HepG2 (cell line): Measurements from ENCODE around the gene ERBB4. TPM values are rescaled to one million over a fixed set of nuclear protein-coding genes. Genes with fewer than 3 reads are reported as not detected.

ENCODE experiments used
- ATAC-seq: fragments of 200-7000 bp; cut with Tn5 transposase; 3 replicates; pipeline ENCODE4 v1.9.1; 2020; ENCODE audit warnings: mild to moderate bottlenecking, moderate library complexity
- BruUV-seq: library from RNA; stranded (reverse); fragments of 400-500 nt; replicated peaks from 2 replicates; lab custom pipeline; 2021; lab: Mats Ljungman, UMichigan
- CTCF ChIA-PET: fragments of 300-600 bp; formaldehyde crosslinking; extraction: SDS; loops from one replicate; lab custom pipeline; 2021; ENCODE audit warnings: low total read pairs, inconsistent platforms, low intra/inter-chr PET ratio; lab: Yijun Ruan, JAX
- POLR2A ChIA-PET: fragments of 350-600 bp; sonication (Branson Sonifier 250); formaldehyde crosslinking; loops from one replicate; lab custom pipeline; 2020; ENCODE audit warnings: antibody characterized with exemption, inconsistent platforms; lab: Yijun Ruan, JAX
- DNase-seq: peaks from one replicate; pipeline ENCODE4 v3.0.0-alpha.2; 2015; ENCODE audit warnings: low spot score
- FAIRE-seq: peaks from 3 replicates; lab custom pipeline; 2011; peaks lifted over from hg19 to GRCh38; lab: Jason Lieb, UNC
- H2AFZ ChIP-seq: one replicate; pipeline ENCODE4 v1.6.1; 2011; ENCODE audit warnings: low read length, inconsistent platforms
- H3K27ac ChIP-seq: fragments of 300-600 bp; 3 replicates; pipeline ENCODE4 v1.8.0; 2011; ENCODE audit warnings: mixed run types, mild to moderate bottlenecking, mixed read lengths, low read length, inconsistent platforms; ENCODE audit not compliant: insufficient read depth; ENCODE audit errors: extremely low read length
- H3K27me3 ChIP-seq, 2 experiments: fragments of 200-600 bp in 1 of 2; 2 replicates in 1 of 2; 3 replicates in 1 of 2; pipeline versions ENCODE4 v1.6.0 to v1.8.0; 2011; ENCODE audit warnings: low read length in 2 of 2, mild to moderate bottlenecking in 2 of 2, moderate library complexity in 2 of 2, inconsistent platforms in 1 of 2; ENCODE audit not compliant: insufficient read depth in 2 of 2, control insufficient read depth in 1 of 2
- H3K36me3 ChIP-seq, 2 experiments: fragments of 200-600 bp in 1 of 2; replicated peaks in 1 of 2; 2 replicates in 1 of 2; 3 replicates in 1 of 2; pipeline versions ENCODE4 v1.5.1 to v1.8.0; 2011; ENCODE audit warnings: low read length in 2 of 2, inconsistent platforms in 1 of 2; ENCODE audit not compliant: insufficient read depth in 2 of 2, control insufficient read depth in 1 of 2
- H3K4me1 ChIP-seq: 2 replicates; pipeline ENCODE4 v1.5.1; 2012; ENCODE audit warnings: low read length, inconsistent platforms; ENCODE audit not compliant: insufficient read depth
- H3K4me2 ChIP-seq: 2 replicates; pipeline ENCODE4 v1.6.0; 2011; ENCODE audit warnings: low read depth, low read length, inconsistent platforms
- H3K4me3 ChIP-seq, 3 experiments: fragments of 200-600 bp in 1 of 3; sonication (generic), shearing (Covaris generic) in 1 of 3; replicated peaks in 1 of 3; 2 replicates each; pipeline ENCODE4 v1.5.1; 2011 to 2016; ENCODE audit warnings: low read length in 3 of 3, inconsistent platforms in 2 of 3, low read depth in 2 of 3, mild to moderate bottlenecking in 2 of 3, control low read depth in 1 of 3, mixed read lengths in 1 of 3; ENCODE audit not compliant: insufficient read depth in 1 of 3
- H3K79me2 ChIP-seq: one replicate; pipeline ENCODE4 v1.6.1; 2011; ENCODE audit warnings: low read length, inconsistent platforms; ENCODE audit not compliant: insufficient read depth
- H3K9ac ChIP-seq: 2 replicates; pipeline ENCODE4 v1.6.0; 2011; ENCODE audit warnings: mild to moderate bottlenecking, low read depth, low read length, inconsistent platforms; ENCODE audit not compliant: insufficient read depth
- H3K9me3 ChIP-seq: 2 replicates; pipeline ENCODE4 v1.5.1; 2012; ENCODE audit warnings: mild to moderate bottlenecking, low read length
- H4K20me1 ChIP-seq: 2 replicates; pipeline ENCODE4 v1.6.0; 2011; ENCODE audit warnings: inconsistent platforms, mild to moderate bottlenecking, low read length, moderate library complexity; ENCODE audit not compliant: insufficient read depth
- GABPB1 ChIP-seq: IDR thresholded peaks from 2 replicates; pipeline ENCODE4 v1.6.1; 2016; ENCODE audit warnings: mild to moderate bottlenecking, missing genetic modification reagents, moderate library complexity, missing compliant biosample characterization
- ISL2 ChIP-seq: sonication (generic); formaldehyde crosslinking; IDR thresholded peaks from 2 replicates; pipeline ENCODE4 v1.5.0; 2020; ENCODE audit warnings: missing genetic modification reagents
- KLF11 ChIP-seq: IDR thresholded peaks from 2 replicates; pipeline ENCODE4 v1.6.1; 2016; ENCODE audit warnings: missing compliant biosample characterization
- MATR3 ChIP-seq: sonication (generic); formaldehyde crosslinking; IDR thresholded peaks from 2 replicates; pipeline ENCODE4 v1.4.0; 2020; ENCODE audit warnings: missing genetic modification reagents
- NCOA1 ChIP-seq: sonication (generic); formaldehyde crosslinking; IDR thresholded peaks from 2 replicates; pipeline ENCODE4 v1.9.0; 2021; ENCODE audit warnings: missing genetic modification reagents
- POGZ ChIP-seq: sonication (generic); formaldehyde crosslinking; IDR thresholded peaks from 2 replicates; pipeline ENCODE4 v1.4.0; 2020; ENCODE audit warnings: mild to moderate bottlenecking, missing genetic modification reagents
- RBFOX2 ChIP-seq: fragments of 200-400 bp; formaldehyde crosslinking; IDR thresholded peaks from 2 replicates; pipeline ENCODE4 v1.6.1; 2017; ENCODE audit warnings: low read depth, mild to moderate bottlenecking, low read length
- SOX6 ChIP-seq, 2 experiments: fragments of 450-650 bp in 1 of 2; sonication (generic) in 1 of 2; formaldehyde crosslinking in 1 of 2; IDR thresholded peaks; 2 replicates each; pipeline versions ENCODE4 v1.4.0 to v1.6.1; 2017 to 2020; ENCODE audit warnings: antibody characterized with exemption in 1 of 2, mild to moderate bottlenecking in 1 of 2, missing genetic modification reagents in 1 of 2
- ZFP82 ChIP-seq: sonication (generic); formaldehyde crosslinking; IDR thresholded peaks from 2 replicates; pipeline ENCODE4 v1.5.1; 2020; ENCODE audit warnings: mild to moderate bottlenecking, missing genetic modification reagents, borderline replicate concordance
- ZNF350 ChIP-seq: sonication (generic); formaldehyde crosslinking; IDR thresholded peaks from 2 replicates; pipeline ENCODE4 v1.4.0; 2020; ENCODE audit warnings: mild to moderate bottlenecking, low read depth, missing genetic modification reagents, borderline replicate concordance
- ZNF446 ChIP-seq: sonication (generic); formaldehyde crosslinking; IDR thresholded peaks from 2 replicates; pipeline ENCODE4 v1.5.0; 2020; ENCODE audit warnings: mild to moderate bottlenecking, missing genetic modification reagents
- WGBS: methylation state at CpG from one replicate; pipeline ENCODE4 v1.1.6; 2017; ENCODE audit warnings: low lambda C conversion rate; 5-methylcytosine and 5-hydroxymethylcytosine counted together
- in situ Hi-C: cut with HindIII; loops from 2 replicates; pipeline ENCODE4 v1.10.0; 2017; ENCODE audit warnings: low pct_unique_long_range_greater_than_20kb; ENCODE audit not compliant: extremely low pct_ligation_motif_present
- intact Hi-C: fragments of 100-400 bp; cut with micrococcal nuclease; formaldehyde crosslinking; loops from one replicate; pipeline ENCODE4 v1.10.0; 2022; ENCODE audit not compliant: unreplicated experiment
- polyA plus RNA-seq, 8 experiments: library from polyadenylated mRNA; depleted of rRNA in 3 of 8; stranded (reverse) in 7 of 8; unstranded in 1 of 8; fragments of >200 nt; fragmentation: Illumina TruSeq in 4 of 8; extraction: Trizol in 4 of 8; gene quantifications; 2 replicates each; pipeline versions ENCODE4 v1.2.1 to v1.2.3, GENCODE V29; 2011 to 2016; ENCODE audit warnings: low read depth in 4 of 8, missing spikeins in 1 of 8, mixed read lengths in 1 of 8; ENCODE audit not compliant: insufficient read depth in 1 of 8
- total RNA-seq, 5 experiments: library from RNA; depleted of rRNA; stranded (reverse); fragments of >200 nt; fragmentation: Illumina TruSeq; extraction: Trizol; gene quantifications; 2 replicates each; pipeline ENCODE4 v1.2.3, GENCODE V29; 2016; ENCODE audit warnings: low read depth in 1 of 5
- TF ChIP-seq, protein P1 (sequence below): IDR thresholded peaks from 2 replicates; pipeline ENCODE4 v1.6.1; 2016; ENCODE audit warnings: control low read depth
- TF ChIP-seq, protein P2 (sequence below): fragments of 450-650 bp; IDR thresholded peaks from 2 replicates; pipeline ENCODE4 v1.6.1; 2017; ENCODE audit warnings: mild to moderate bottlenecking
- TF ChIP-seq, protein P3 (sequence below): IDR thresholded peaks from 2 replicates; pipeline ENCODE4 v1.6.1; 2016; ENCODE audit warnings: low read depth, missing genetic modification reagents, missing compliant biosample characterization

Gene ERBB4
- total and polyA plus RNA-seq, 2 of the 13 experiments (the other 11 are each of a cell fraction or from before 2014, with no cell fraction given): not detected

DNA sequence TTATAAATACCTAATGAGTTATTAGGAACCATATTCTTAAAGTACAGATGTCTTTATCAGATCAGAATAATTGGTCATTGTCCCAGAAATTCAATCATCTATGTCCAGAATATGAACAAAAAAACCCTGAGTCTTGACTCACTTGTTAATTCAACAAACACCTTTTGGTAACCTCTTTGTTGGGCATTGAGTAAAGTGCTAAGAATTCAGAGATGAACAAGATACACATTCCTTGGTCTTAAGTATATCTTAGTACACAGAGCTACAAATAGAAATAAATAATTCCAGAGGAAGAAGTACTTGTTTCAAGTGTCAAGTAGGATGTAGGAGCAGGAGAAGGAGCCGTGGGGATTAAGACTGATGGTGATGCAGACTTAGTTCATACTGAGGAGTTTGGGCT lies 1184.1 kb downstream of the ERBB4 start (continued):
- TF ChIP-seq, protein P1, sequence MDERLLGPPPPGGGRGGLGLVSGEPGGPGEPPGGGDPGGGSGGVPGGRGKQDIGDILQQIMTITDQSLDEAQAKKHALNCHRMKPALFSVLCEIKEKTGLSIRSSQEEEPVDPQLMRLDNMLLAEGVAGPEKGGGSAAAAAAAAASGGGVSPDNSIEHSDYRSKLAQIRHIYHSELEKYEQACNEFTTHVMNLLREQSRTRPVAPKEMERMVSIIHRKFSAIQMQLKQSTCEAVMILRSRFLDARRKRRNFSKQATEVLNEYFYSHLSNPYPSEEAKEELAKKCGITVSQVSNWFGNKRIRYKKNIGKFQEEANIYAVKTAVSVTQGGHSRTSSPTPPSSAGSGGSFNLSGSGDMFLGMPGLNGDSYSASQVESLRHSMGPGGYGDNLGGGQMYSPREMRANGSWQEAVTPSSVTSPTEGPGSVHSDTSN (CRISPR knock-in tag): no peak
- TF ChIP-seq GABPB1 (CRISPR knock-in tag) (no peak), ZNF350 (no peak), ZNF446 (CRISPR knock-in tag) (no peak), ZFP82 (CRISPR knock-in tag) (no peak), POGZ (CRISPR knock-in tag) (no peak), RBFOX2 (no peak)
- TF ChIP-seq, all 625 proteins: peak for 0

DNA sequence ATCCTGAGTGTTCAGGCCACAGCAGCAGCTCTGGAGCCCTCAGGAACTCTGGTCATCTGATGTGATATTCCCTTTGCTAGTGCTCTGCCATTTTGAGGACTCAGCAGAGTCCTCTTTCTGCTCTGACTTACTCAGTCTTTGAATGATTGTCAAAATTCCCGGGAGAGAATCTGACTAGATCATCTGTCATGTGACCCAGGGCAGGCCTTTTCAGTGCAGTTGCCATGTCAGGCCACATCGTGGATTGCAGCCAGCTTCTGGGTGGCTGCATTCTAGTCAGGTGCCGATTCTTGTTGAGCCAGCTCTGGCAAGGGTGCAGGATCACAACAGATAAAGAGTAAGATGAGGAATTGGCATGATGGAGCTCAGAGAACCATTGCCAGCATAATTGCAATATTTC lies 1186.6 kb downstream of the ERBB4 start:
- no peaks in the 10 kb centered on the region for H3K36me3 ChIP-seq
- FAIRE-seq: no peak
- H3K9me3 ChIP-seq: no peaks in the 10 kb centered on the region
- no peaks in the 10 kb centered on the region for H4K20me1 ChIP-seq
- no peak overlapping the region for H3K27ac ChIP-seq
- no peaks in the 10 kb centered on the region for H3K27me3 ChIP-seq
- ChIA-PET POLR2A (no interaction called here), CTCF (no interaction called here)
- no peak overlapping the region for H3K9ac ChIP-seq
- in situ Hi-C loops (no loop called here), intact Hi-C loops (no loop called here)
- H3K4me2 ChIP-seq: no peak overlapping the region
- no peaks in the 10 kb centered on the region for H3K79me2 ChIP-seq
- DNase-seq: no peak
- no peak overlapping the region for H3K4me3 ChIP-seq
- BruUV-seq: no TSS peak
- no peaks in the 10 kb centered on the region for H3K4me1 ChIP-seq
- H2AFZ ChIP-seq: no peak overlapping the region
- no peak for ATAC-seq
- WGBS: 0% methylated on average over 3 of the region's 3 CpGs
- no peak for TF ChIP-seq NCOA1 (CRISPR knock-in tag)
- TF ChIP-seq, protein P2, sequence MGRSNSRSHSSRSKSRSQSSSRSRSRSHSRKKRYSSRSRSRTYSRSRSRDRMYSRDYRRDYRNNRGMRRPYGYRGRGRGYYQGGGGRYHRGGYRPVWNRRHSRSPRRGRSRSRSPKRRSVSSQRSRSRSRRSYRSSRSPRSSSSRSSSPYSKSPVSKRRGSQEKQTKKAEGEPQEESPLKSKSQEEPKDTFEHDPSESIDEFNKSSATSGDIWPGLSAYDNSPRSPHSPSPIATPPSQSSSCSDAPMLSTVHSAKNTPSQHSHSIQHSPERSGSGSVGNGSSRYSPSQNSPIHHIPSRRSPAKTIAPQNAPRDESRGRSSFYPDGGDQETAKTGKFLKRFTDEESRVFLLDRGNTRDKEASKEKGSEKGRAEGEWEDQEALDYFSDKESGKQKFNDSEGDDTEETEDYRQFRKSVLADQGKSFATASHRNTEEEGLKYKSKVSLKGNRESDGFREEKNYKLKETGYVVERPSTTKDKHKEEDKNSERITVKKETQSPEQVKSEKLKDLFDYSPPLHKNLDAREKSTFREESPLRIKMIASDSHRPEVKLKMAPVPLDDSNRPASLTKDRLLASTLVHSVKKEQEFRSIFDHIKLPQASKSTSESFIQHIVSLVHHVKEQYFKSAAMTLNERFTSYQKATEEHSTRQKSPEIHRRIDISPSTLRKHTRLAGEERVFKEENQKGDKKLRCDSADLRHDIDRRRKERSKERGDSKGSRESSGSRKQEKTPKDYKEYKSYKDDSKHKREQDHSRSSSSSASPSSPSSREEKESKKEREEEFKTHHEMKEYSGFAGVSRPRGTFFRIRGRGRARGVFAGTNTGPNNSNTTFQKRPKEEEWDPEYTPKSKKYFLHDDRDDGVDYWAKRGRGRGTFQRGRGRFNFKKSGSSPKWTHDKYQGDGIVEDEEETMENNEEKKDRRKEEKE: no peak
- TF ChIP-seq MATR3 (CRISPR knock-in tag): no peak
- TF ChIP-seq KLF11 (CRISPR knock-in tag): no peak
- no peak for TF ChIP-seq SOX6 (IDR thresholded peaks at IDR 0.05)
- no peak for TF ChIP-seq SOX6 (CRISPR knock-in tag; IDR thresholded peaks at IDR 0.05)
- TF ChIP-seq, protein P3, sequence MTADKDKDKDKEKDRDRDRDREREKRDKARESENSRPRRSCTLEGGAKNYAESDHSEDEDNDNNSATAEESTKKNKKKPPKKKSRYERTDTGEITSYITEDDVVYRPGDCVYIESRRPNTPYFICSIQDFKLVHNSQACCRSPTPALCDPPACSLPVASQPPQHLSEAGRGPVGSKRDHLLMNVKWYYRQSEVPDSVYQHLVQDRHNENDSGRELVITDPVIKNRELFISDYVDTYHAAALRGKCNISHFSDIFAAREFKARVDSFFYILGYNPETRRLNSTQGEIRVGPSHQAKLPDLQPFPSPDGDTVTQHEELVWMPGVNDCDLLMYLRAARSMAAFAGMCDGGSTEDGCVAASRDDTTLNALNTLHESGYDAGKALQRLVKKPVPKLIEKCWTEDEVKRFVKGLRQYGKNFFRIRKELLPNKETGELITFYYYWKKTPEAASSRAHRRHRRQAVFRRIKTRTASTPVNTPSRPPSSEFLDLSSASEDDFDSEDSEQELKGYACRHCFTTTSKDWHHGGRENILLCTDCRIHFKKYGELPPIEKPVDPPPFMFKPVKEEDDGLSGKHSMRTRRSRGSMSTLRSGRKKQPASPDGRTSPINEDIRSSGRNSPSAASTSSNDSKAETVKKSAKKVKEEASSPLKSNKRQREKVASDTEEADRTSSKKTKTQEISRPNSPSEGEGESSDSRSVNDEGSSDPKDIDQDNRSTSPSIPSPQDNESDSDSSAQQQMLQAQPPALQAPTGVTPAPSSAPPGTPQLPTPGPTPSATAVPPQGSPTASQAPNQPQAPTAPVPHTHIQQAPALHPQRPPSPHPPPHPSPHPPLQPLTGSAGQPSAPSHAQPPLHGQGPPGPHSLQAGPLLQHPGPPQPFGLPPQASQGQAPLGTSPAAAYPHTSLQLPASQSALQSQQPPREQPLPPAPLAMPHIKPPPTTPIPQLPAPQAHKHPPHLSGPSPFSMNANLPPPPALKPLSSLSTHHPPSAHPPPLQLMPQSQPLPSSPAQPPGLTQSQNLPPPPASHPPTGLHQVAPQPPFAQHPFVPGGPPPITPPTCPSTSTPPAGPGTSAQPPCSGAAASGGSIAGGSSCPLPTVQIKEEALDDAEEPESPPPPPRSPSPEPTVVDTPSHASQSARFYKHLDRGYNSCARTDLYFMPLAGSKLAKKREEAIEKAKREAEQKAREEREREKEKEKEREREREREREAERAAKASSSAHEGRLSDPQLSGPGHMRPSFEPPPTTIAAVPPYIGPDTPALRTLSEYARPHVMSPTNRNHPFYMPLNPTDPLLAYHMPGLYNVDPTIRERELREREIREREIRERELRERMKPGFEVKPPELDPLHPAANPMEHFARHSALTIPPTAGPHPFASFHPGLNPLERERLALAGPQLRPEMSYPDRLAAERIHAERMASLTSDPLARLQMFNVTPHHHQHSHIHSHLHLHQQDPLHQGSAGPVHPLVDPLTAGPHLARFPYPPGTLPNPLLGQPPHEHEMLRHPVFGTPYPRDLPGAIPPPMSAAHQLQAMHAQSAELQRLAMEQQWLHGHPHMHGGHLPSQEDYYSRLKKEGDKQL (CRISPR knock-in tag): no peak
- no peak for TF ChIP-seq ISL2
